HPDE6-E6E7 (cell line): ENCODE results near the gene ETDA.
A peak's percentile ranks its signal among the peaks of the same experiment; 100 is the strongest.
"Not testable (repeated sequence)": the region's sequence is repeated elsewhere in the genome, so short reads cannot be mapped to it uniquely, and the experiment has no call there.

ENCODE experiments used
- DNase-seq: peaks from one replicate; pipeline ENCODE4 v3.0.0; 2011; ENCODE audit warnings: missing footprints; ENCODE audit errors: extremely low spot score

Gene ETDA

GRCh38 chrX:135252011-135252518, at the start of gene ETDA:
ETDA (plus strand) TSS chrX:135252061; CDS start chrX:135253277, 1,216 bp downstream.
- DNase-seq, result not testable (repeated sequence)

DNA sequence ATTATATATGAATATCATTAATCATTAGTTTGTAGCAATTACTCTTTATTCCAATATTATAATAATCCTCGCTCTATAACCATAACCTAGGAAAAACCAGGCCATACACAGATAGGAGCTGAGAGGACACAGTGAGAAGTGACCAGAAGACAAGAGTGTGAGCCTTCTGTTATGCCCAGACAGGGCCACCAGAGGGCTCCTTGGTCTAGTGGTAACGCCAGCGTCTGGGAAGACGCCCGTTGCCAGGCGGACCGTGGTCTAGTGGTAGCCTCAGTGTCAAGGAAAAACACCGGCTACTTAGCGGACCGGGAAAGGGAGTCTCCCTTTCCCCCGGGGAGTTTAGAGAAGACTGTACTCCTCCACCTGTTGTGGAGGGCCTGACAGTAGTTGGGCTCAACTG, 45.4 kb upstream of the ETDA start:
- DNase-seq, result not testable (repeated sequence)

DNA sequence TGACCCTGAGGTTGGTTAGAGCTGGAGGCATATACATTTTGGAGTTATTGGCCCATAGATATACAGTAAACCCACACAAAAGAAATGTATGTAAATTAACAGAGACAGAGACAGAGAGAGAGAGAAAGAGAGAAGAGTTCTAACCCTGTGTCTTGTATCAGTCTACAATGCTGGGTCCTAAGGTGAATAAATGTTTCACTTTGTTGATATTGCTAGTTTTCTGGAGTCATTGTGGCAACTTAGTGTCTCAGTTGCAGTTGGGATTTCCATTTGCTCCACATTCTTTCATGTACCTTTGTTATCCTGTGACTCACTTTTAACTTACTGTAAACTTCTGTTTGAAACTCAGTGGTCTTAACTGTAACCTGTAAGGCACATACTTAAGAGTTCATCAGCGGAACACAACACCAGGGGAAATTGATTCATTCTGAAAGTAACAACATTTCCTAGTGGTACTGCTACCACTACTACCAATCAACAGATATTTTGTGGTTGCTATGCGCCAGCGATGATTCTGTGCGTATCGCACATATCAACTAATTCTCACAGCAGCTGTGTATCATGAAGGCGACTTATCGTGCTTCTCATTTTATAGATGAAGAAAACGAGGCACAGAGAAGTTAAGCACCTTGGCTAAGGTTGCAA, 38.5 kb upstream of the ETDA start:
- no peak for DNase-seq

DNA sequence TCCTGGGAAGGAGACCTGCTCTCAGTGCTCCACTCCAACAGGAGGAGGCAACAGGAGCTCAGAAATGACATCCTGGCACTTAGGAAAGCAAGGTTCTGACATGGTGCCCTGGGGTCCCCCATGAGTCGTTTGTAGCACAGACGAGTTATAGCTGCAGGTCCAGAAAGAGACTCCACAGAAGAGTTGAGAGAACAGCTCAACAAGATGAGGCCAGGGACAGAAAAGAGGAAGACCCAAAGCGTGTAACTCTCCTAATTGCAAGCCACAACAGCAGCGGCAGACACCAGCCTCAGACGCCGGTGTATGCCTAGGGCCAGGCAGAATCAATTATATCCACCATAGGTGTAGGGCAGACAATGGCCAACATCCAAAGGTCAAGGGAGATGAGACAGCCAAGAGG, 5.9 kb upstream of the ETDA start:
- not testable (repeated sequence) for DNase-seq

GRCh38 chrX:135256087-135256684, 4.3 kb downstream of the ETDA start:
- DNase-seq, result not testable (repeated sequence)

GRCh38 chrX:135256923-135257322, 5.1 kb downstream of the ETDA start:
- DNase-seq, result no peak

- DNase-seq, result no peak
Measured at GRCh38 chrX:135257469-135257868, 5.6 kb downstream of the ETDA start.

DNA sequence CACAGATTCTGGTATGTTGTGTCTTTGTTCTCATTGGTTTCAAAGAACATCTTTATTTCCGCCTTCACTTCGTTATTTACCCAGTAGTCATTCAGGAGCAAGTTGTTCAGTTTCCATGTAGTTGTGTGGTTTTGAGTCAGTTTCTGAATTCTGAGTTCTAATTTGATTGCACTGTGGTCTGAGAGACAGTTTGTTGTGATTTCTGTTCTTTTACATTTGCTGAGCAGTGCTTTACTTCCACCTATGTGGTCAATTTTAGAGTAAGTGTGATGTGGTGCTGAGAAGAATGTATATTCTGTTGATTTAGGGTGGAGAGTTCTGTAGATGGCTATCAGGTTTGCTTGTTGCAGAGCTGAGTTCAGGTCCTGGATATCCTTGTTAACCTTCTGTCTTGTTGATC, 9.1 kb downstream of the ETDA start:
- not testable (repeated sequence) for DNase-seq

- not testable (repeated sequence) for DNase-seq
Measured at GRCh38 chrX:135263376-135263775, 11.5 kb downstream of the ETDA start.

DNA sequence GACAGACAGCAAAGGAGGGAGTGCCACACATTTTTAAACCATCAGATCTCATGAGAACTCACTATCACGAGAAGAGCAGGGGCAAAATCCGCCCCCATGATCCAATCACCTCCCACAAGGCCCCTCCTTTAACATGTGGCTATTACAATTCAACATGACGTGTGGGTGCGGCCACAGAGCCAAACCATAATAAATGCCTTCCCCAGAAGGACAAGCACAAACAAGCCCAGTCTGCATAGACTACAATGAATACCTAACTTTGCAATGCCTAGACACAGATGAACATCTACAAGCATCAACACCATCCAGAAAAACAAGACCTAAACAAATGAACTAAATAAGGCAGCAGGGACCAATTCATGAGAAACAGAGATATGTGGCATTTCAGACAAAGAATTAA, 12.3 kb downstream of the ETDA start:
- peak; percentile 29 for DNase-seq

DNA sequence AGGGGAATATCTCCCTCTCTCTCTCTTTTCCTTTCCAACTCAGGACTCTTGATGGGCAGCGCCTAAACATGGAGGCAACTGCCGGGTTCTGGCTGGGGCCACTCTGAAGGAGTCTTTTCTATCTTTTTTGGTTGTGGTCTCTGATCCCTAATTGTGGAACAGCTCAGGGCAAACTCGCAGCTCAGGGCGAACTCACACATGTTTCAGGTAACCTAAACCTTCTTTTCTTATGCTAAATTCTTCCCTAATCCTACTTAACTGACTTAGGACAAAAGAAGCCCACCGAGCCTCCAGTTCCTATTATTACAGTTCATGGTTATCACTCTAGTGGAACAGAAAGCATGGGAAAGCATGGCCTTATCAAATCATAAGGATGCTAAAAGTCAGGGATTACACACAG, 21.3 kb downstream of the ETDA start:
- no peak for DNase-seq

DNA sequence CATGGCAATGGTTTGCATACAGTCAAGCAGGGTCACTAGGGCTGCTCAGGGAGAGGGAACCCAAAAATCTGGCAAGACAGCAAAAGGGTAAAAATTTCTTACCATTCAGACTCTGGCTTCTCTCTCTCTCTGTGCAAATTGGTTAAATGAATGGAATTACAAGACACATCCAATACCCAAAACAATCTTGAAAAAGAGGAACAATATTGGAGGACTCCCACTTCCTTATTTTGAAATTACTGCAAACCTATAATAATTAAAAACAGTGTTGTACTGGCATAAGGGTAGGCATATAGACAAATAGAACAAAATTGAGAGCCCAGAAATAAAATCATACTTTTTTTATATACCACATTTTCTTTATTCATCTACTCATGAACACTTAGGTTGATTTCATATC, 24.1 kb downstream of the ETDA start:
- no peak for DNase-seq

GRCh38 chrX:135287266-135287823, 35.5 kb downstream of the ETDA start:
- DNase-seq, result no peak

DNA sequence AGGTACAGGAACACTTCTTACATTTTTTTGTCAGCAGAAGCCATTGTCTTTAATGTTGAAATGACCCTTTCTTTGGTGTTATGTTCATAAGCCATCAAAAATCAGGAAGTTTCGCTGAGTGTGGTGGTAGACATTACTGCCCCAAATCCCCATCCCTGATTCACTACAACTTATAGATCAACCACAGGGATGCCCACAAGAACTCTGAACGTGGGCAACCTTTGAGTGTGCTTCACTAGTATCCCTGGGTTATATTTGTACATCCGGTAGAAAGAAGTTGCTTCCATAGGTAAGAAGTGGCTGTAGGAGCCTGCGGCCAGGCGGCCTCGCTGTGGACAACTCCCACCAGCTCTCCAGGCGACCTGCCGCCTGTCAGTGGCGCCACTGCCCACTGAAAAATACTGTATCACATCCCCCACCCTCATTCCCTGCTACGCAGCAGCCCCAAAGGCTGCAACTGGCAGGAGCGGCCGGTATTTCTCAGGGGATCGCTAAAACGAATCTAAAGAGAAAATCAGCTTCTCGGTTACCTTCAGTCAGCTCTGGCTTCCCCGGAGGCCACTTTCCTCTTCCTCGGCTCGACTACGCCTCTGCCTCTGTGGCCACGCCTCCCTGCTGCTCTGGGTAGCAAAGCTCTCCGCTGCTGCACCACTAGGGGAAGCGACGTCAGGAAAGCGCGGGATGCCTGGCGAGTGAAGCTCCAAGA, 43.5 kb downstream of the ETDA start:
- no peak for DNase-seq

DNA sequence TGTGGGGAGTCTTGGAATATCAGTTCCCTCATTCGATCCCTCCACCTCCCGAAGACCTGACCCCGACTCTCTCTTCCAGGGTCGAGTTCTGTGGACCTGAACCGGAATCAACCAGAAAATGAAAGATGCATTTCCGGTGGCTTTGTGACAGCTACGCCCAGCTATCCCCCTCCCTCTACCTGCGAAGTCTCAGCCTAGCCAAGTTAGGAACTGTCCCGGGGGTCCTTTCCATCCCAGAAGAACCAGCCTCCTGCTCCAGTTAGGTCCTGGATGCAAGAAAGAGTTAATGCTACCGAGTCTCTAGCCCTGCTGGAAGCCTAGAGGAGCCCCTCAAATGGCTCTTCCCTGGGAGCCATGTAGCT, 44.1 kb downstream of the ETDA start:
- no peak for DNase-seq

- DNase-seq, result no peak
Measured at GRCh38 chrX:135302269-135302873, 50.5 kb downstream of the ETDA start.
